Gastroesophageal sphincter (tissue), 3 donors: ENCODE data around the gene MAP4K2.

Experiments used
- CTCF ChIP-seq, 4 experiments: fragments of 200-600 bp in 2 of 4; fragments of 450-650 bp in 2 of 4; sonication (generic) in 1 of 4; IDR thresholded peaks; one replicate each; pipeline ENCODE4 v1.5.1; 2017 to 2019; ENCODE audit warnings: antibody characterized with exemption in 4 of 4, mild to moderate bottlenecking in 2 of 4, moderate library complexity in 2 of 4
- EP300 ChIP-seq: sonication (generic); formaldehyde crosslinking; IDR thresholded peaks from one replicate; pipeline ENCODE4 v1.6.1; 2017; ENCODE audit warnings: antibody characterized with exemption, mild to moderate bottlenecking

DNA sequence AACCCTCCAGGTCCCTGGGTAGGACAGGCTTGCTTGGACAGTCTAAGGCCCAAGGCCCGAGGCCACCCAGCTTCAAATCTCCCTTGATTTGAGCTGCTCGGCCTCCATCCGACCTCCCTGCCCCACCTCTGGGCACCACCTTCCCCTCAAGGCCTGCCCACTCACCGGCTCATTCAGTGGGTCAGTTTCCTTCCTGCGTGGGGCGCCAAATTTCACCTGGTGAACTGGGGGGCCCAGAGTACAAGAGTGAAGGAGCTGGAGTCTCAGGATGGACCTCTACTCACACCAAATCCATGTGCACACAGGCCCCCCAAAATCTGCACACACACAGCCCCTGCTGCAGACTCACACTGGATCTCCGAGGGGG, 3.8 kb downstream of the MAP4K2 start:
- TF ChIP-seq CTCF (IDR thresholded peaks at IDR 0.05) (no peak), EP300 (no peak)
